Measurements from ENCODE around the gene TES. TPM values are rescaled to one million over a fixed set of nuclear protein-coding genes. Genes with fewer than 3 reads are reported as not detected.

TES gene
- total RNA-seq, 1 experiment from 2014 or later = 207 TPM

GRCh38 chr7:116225860-116226259 is 15.5 kb downstream of the TES start:
- TF ChIP-seq, protein P1, sequence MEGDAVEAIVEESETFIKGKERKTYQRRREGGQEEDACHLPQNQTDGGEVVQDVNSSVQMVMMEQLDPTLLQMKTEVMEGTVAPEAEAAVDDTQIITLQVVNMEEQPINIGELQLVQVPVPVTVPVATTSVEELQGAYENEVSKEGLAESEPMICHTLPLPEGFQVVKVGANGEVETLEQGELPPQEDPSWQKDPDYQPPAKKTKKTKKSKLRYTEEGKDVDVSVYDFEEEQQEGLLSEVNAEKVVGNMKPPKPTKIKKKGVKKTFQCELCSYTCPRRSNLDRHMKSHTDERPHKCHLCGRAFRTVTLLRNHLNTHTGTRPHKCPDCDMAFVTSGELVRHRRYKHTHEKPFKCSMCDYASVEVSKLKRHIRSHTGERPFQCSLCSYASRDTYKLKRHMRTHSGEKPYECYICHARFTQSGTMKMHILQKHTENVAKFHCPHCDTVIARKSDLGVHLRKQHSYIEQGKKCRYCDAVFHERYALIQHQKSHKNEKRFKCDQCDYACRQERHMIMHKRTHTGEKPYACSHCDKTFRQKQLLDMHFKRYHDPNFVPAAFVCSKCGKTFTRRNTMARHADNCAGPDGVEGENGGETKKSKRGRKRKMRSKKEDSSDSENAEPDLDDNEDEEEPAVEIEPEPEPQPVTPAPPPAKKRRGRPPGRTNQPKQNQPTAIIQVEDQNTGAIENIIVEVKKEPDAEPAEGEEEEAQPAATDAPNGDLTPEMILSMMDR (IDR thresholded peaks at IDR 0.05; ENCODE audit: insufficient read depth in 1 of 2, low read depth in 1 of 2, low read length in 1 of 2, severe bottlenecking in 1 of 2, unreplicated experiment in 1 of 2) = no peak
- Mint-ChIP-seq H3K27me3 (ENCODE audit: insufficient read depth, unreplicated experiment) (no peaks in the 10 kb centered on the region), H3K4me3 (ENCODE audit: unreplicated experiment) (no peak overlapping the region), H3K4me1 (ENCODE audit: low read depth, unreplicated experiment) (peaks cover 21% of the 10 kb centered on the region), H3K27ac (ENCODE audit: unreplicated experiment) (no peak overlapping the region), H3K36me3 (ENCODE audit: insufficient read depth, unreplicated experiment) (peaks cover 17% of the 10 kb centered on the region), H3K9me3 (ENCODE audit: unreplicated experiment) (no peaks in the 10 kb centered on the region)
- CTCF ChIA-PET = interaction anchor here (1.3 kb wide), 1 partner anchor 46 kb away, joined by 3 read pairs; no protein-coding TSS in a partner anchor
- no peaks in the 10 kb centered on the region for H3K9me3 ChIP-seq
- POLR2A ChIA-PET = no interaction called here
- no peak for DNase-seq
- H3K36me3 ChIP-seq (ENCODE audit: control insufficient read depth, insufficient read depth, low read length) = no peaks in the 10 kb centered on the region
- H3K4me1 ChIP-seq = no peaks in the 10 kb centered on the region; the same call in 1 of the 2 replicates
- intact Hi-C loops (cut with micrococcal nuclease; ENCODE audit: unreplicated experiment) = no loop called here
- H3K27me3 ChIP-seq (replicated peaks; ENCODE audit: control insufficient read depth, insufficient read depth, low read length) = no peaks in the 10 kb centered on the region
- no TSS peak for BruUV-seq (replicated peaks)
- no peak overlapping the region for H3K4me3 ChIP-seq (ENCODE audit: low read depth, low read length)

DNA sequence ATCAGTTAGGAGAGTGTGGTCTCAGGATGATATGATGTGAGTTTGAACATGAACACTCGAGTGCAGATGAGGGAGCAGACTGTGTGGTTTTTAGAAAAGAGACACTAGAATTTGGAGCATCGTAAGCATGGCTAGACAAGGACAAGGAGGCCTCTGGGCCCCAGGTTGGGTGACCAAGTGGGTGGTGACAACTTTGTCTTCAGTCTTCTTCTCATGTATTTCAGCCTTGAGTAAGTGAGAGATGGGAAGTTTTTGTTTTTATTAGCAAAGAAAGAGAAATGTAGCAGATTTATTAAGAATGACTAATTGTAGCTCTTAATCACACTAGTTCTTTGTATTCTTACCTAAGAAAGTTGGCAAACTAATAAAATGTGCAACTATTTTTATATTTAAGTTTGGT is 16.3 kb downstream of the TES start:
- intact Hi-C loops (cut with micrococcal nuclease; ENCODE audit: unreplicated experiment) = no loop called here
- ChIA-PET POLR2A (no interaction called here), CTCF (interaction anchor here (1.3 kb wide), 1 partner anchor 46 kb away, joined by 3 read pairs; no protein-coding TSS in a partner anchor)
- Histone ChIP-seq H3K4me3 (ENCODE audit: low read depth, low read length) (no peak overlapping the region), H3K9me3 (no peaks in the 10 kb centered on the region), H3K27me3 (replicated peaks; ENCODE audit: control insufficient read depth, insufficient read depth, low read length) (no peaks in the 10 kb centered on the region), H3K36me3 (ENCODE audit: control insufficient read depth, insufficient read depth, low read length) (no peaks in the 10 kb centered on the region), H3K4me1 (no peaks in the 10 kb centered on the region; the same call in 1 of the 2 replicates)
- H3K27ac Mint-ChIP-seq (ENCODE audit: unreplicated experiment) = no peak overlapping the region
- TF ChIP-seq, protein P1 (IDR thresholded peaks at IDR 0.05; ENCODE audit: insufficient read depth in 1 of 2, low read depth in 1 of 2, low read length in 1 of 2, severe bottlenecking in 1 of 2, unreplicated experiment in 1 of 2) = no peak
- H3K4me3 Mint-ChIP-seq (ENCODE audit: unreplicated experiment) = no peak overlapping the region
- peaks cover 17% of the 10 kb centered on the region for H3K36me3 Mint-ChIP-seq (ENCODE audit: insufficient read depth, unreplicated experiment)
- no peak for DNase-seq
- no peaks in the 10 kb centered on the region for H3K9me3 Mint-ChIP-seq (ENCODE audit: unreplicated experiment)
- peaks cover 24% of the 10 kb centered on the region for H3K4me1 Mint-ChIP-seq (ENCODE audit: low read depth, unreplicated experiment)
- BruUV-seq (replicated peaks) = no TSS peak
- H3K27me3 Mint-ChIP-seq (ENCODE audit: insufficient read depth, unreplicated experiment) = no peaks in the 10 kb centered on the region

DNA sequence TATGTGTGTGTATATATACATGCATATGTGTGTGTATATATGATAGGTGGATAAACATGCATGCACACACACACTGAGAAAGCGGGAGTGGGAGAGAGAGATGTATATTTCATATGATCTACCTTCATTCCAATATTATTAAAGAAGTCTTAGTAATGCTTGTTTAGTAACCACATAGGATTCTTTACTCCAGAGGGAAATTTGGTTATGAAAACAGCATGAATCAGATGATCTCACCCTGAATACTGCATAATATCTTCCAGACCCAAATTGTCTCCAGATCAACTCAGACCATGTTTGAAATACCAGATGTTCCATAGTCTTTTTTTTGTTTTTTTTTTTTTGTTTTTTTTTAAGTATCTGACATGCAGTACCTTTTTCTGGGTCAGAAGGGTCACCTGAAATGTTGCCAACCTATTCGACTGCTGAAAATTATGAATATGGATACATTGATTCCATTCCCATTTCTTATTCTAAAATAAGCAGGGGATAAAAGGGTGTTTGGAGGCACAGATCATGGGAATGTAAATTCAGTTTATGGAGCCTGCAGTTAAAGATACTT is 17.4 kb downstream of the TES start:
- no peak for DNase-seq
- intact Hi-C loops (cut with micrococcal nuclease; ENCODE audit: unreplicated experiment) = no loop called here
- H3K4me1 ChIP-seq = peaks cover 5% of the 10 kb centered on the region; the same call in 1 of the 2 replicates

More for the DNA sequence above, 17.4 kb downstream of the TES start:
- Mint-ChIP-seq H3K36me3 (ENCODE audit: insufficient read depth, unreplicated experiment) (peaks cover 22% of the 10 kb centered on the region), H3K27me3 (ENCODE audit: insufficient read depth, unreplicated experiment) (no peaks in the 10 kb centered on the region), H3K4me3 (ENCODE audit: unreplicated experiment) (no peak overlapping the region), H3K4me1 (ENCODE audit: low read depth, unreplicated experiment) (peaks cover 24% of the 10 kb centered on the region), H3K9me3 (ENCODE audit: unreplicated experiment) (no peaks in the 10 kb centered on the region), H3K27ac (ENCODE audit: unreplicated experiment) (no peak overlapping the region)
- TF ChIP-seq, protein P1 (IDR thresholded peaks at IDR 0.05; ENCODE audit: insufficient read depth in 1 of 2, low read depth in 1 of 2, low read length in 1 of 2, severe bottlenecking in 1 of 2, unreplicated experiment in 1 of 2) = no peak
- H3K27me3 ChIP-seq (replicated peaks; ENCODE audit: control insufficient read depth, insufficient read depth, low read length) = no peaks in the 10 kb centered on the region
- H3K36me3 ChIP-seq (ENCODE audit: control insufficient read depth, insufficient read depth, low read length) = no peaks in the 10 kb centered on the region
- CTCF ChIA-PET = no interaction called here
- no peak overlapping the region for H3K4me3 ChIP-seq (ENCODE audit: low read depth, low read length)
- no peaks in the 10 kb centered on the region for H3K9me3 ChIP-seq
- POLR2A ChIA-PET = no interaction called here
- no TSS peak for BruUV-seq (replicated peaks)
